GM21717 (cell line): Measurements from ENCODE around the gene SLC25A10.

Source experiments
- ATAC-seq: cut with Tn5 transposase; IDR thresholded peaks from one replicate; pipeline ENCODE4 v1.9.1; 2021; ENCODE audit warnings: mild to moderate bottlenecking, moderate library complexity; ENCODE audit not compliant: unreplicated experiment

The SLC25A10 gene

DNA sequence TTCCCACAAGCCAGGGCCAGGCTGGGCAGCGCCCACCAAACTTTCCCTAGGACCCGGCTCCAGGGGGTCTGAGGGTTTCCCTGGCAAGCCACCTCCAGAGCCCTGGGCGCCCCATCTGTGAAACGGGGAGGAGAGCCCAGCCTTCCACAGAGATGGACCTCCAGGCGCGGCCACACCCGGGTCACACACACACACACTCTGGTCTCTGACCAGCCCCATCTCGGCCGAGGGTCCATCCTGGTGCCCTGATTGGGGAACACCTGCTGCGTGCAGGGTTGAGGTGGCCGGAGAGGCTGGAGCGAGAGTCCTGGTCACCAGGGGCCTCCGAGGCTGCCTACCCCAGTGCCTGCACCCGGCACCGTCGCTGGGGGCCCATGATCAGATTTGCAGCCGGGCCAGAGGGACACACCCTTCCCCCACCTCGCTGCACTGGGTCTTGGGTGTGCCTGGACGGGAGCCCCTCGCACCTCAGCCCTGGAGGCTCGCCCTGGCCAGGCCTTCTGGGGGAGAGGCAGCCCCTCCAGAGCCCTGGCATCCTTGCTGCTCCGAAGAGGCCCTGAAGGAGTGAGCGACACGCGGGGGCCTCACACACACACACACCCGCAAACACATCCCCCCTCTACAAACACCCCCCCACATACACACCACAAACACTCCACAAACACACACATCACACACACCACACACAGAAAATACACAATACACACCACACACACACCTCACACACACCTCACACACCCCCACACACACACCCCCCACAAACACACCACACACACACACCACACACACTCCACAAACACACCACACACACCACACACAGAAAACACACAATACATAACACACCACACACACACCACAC lies 29.7 kb downstream of the SLC25A10 start:
- ATAC-seq, result no peak
